Natural killer cell treated with Interleukin-12 subunit alpha and Interleukin-12 subunit beta and Interleukin-15 and Interleukin-18, amount 100 ng/mL, for 72 hours (primary cell): ENCODE data around the gene WNT7A. TPM values are rescaled to one million over a fixed set of nuclear protein-coding genes. Genes with fewer than 3 reads are reported as not detected.

Experiments used
- ATAC-seq, 2 donors: fragments of 150-1000 bp; cut with Tn5 transposase in 1 of 2; sonication (Bioruptor Pico), chemical (Tn5 transposase) in 1 of 2; 2 replicates each; pipeline ENCODE4 v1.10.0; 2021
- DNase-seq: peaks from one replicate; pipeline ENCODE4 v3.0.0; 2022; ENCODE audit warnings: low spot score
- H3K27ac Mint-ChIP-seq, 2 donors: 1 replicate in 1 of 2; 2 replicates in 1 of 2; pipeline ENCODE4 v1.8.0; 2022; ENCODE audit warnings: mixed read lengths in 2 of 2, mild to moderate bottlenecking in 1 of 2, moderate library complexity in 1 of 2
- H3K27me3 Mint-ChIP-seq, 2 donors: 1 replicate in 1 of 2; 2 replicates in 1 of 2; pipeline ENCODE4 v1.8.0; 2022; ENCODE audit warnings: mixed read lengths in 2 of 2
- H3K36me3 Mint-ChIP-seq: one replicate; pipeline ENCODE4 v1.8.0; 2022; ENCODE audit warnings: mixed read lengths
- H3K4me1 Mint-ChIP-seq, 2 donors: 1 replicate in 1 of 2; 2 replicates in 1 of 2; pipeline ENCODE4 v1.8.0; 2022; ENCODE audit warnings: low read depth in 2 of 2, mixed read lengths in 2 of 2, mild to moderate bottlenecking in 1 of 2
- H3K4me3 Mint-ChIP-seq: one replicate; pipeline ENCODE4 v1.8.0; 2022; ENCODE audit warnings: mixed read lengths
- H3K9me3 Mint-ChIP-seq: 2 replicates; pipeline ENCODE4 v1.8.0; 2022; ENCODE audit warnings: mixed read lengths
- total RNA-seq, 2 donors: library from RNA; stranded (reverse); gene quantifications; one replicate each; pipeline ENCODE4 v1.2.3, GENCODE V29; 2022

WNT7A gene
- total RNA-seq, 2 donors from 2014 or later = not detected

DNA sequence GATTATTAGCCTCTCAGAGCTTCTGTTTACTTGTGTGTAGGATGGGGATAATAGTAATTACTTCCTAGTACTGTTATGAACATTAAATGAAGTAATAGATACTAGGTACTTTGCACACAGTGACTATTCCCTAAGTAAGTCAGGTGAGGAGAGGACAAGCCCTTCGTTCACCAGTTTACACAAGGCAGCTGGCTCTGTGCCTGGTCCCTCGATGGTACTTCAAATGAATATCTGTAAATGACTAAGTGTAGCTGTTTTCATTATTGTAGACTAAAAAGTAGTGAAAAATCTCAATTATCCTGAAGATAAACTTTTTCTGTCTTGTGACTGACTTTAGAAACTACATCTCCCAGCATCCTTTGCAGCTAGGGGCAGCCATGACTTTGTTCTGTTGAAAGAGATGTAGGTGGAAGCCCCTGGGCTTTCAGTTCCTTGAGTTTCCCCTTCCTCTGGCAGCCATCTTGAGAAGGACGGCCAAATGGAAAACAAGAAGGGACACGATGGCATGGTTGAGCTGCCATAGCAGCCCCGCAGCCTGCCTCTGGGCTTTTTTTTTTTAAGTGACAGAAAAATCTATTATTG lies 11.7 kb upstream of the WNT7A start:
- Mint-ChIP-seq H3K4me1 (peaks cover 14 to 16% of the 10 kb centered on the region in 2 donors), H3K36me3 (no peaks in the 10 kb centered on the region), H3K27ac (no peak overlapping the region), H3K9me3 (no peaks in the 10 kb centered on the region), H3K4me3 (no peak overlapping the region), H3K27me3 (no peaks in the 10 kb centered on the region)
- ATAC-seq (no peak), DNase-seq (no peak)

- no peaks in the 10 kb centered on the region for H3K36me3 Mint-ChIP-seq
- DNase-seq = no peak
- no peak overlapping the region for H3K4me3 Mint-ChIP-seq
- H3K27ac Mint-ChIP-seq = peak overlapping the region; percentile 14 to 33
- peaks cover 11 to 13% of the 10 kb centered on the region in 2 donors for H3K4me1 Mint-ChIP-seq
- no peak for ATAC-seq
- no peaks in the 10 kb centered on the region for H3K9me3 Mint-ChIP-seq
- H3K27me3 Mint-ChIP-seq = no peaks in the 10 kb centered on the region
Measured at GRCh38 chr3:13891017-13891392, 11.1 kb upstream of the WNT7A start.

- Mint-ChIP-seq H3K4me3 (no peak overlapping the region), H3K27ac (peak overlapping the region; percentile 14 to 33), H3K9me3 (no peaks in the 10 kb centered on the region), H3K36me3 (no peaks in the 10 kb centered on the region), H3K4me1 (peaks cover 6 to 8% of the 10 kb centered on the region in 2 donors), H3K27me3 (no peaks in the 10 kb centered on the region)
- DNase-seq (no peak), ATAC-seq (no peak)
Measured at GRCh38 chr3:13890377-13891016, 10.6 kb upstream of the WNT7A start.

DNA sequence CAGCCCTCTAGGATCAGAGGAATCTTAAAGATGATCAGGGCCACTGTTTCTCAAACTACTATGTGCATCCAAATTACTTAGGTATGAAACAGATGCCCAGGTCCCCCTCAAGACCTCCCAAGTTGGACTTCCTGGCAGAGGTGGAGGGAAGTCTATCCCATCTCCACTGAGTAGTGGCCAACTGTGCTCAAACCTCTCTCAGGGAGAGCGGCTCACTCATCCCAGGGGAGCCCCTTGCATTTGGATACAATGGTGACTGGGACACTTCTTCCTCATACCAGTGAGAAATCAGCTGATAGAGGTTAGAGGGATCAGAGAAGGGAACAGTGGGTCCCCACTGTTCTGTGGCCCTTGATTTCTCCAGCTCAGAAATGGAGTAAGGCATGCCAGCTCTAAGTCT lies 8.7 kb upstream of the WNT7A start:
- Mint-ChIP-seq H3K36me3 (no peaks in the 10 kb centered on the region), H3K4me3 (no peak overlapping the region), H3K27me3 (peaks cover 10 to 15% of the 10 kb centered on the region in 2 donors), H3K4me1 (peaks cover 5 to 8% of the 10 kb centered on the region in 2 donors), H3K9me3 (no peaks in the 10 kb centered on the region), H3K27ac (no peak overlapping the region)
- no peak for DNase-seq
- no peak for ATAC-seq

GRCh38 chr3:13887495-13888300 lies 7.8 kb upstream of the WNT7A start:
- ATAC-seq (no peak), DNase-seq (no peak)
- no peak overlapping the region for H3K4me3 Mint-ChIP-seq
- no peaks in the 10 kb centered on the region for H3K36me3 Mint-ChIP-seq
- peaks cover 5 to 8% of the 10 kb centered on the region in 2 donors for H3K4me1 Mint-ChIP-seq
- H3K27me3 Mint-ChIP-seq = peaks cover 15 to 23% of the 10 kb centered on the region in 2 donors
- no peak overlapping the region for H3K27ac Mint-ChIP-seq
- no peaks in the 10 kb centered on the region for H3K9me3 Mint-ChIP-seq

DNA sequence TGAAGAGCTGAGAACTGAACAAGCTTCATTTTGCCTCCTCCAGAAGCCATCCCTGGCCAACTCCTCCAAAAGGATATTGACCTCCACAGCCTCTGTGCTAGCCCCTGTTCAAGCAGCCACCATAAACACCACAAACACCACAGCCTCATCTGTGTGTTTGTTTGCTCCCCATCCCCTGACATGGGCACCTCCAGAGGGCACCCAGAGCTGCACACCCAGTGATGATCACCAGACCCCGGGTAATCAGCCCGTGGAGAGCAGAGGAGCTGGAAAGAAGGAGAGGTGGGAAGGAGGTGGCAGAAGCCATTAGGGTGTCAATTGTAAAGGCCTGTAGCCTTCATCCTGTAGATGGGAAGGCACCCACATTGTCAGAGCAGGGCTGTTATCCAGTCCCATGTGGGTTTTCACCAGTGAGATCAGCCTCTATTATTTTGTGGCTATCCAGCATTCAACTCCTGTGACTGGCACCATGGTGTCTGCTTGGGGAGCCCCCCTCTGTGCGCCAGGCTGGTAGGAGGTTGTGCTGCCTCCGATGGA lies 6.8 kb upstream of the WNT7A start:
- H3K36me3 Mint-ChIP-seq = no peaks in the 10 kb centered on the region
- DNase-seq (peak; percentile 13), ATAC-seq (no peak)
- no peak overlapping the region for H3K4me3 Mint-ChIP-seq
- H3K27me3 Mint-ChIP-seq = peaks cover 23 to 33% of the 10 kb centered on the region in 2 donors
- H3K9me3 Mint-ChIP-seq = no peaks in the 10 kb centered on the region
- H3K4me1 Mint-ChIP-seq = peaks cover 5 to 8% of the 10 kb centered on the region in 2 donors
- no peak overlapping the region for H3K27ac Mint-ChIP-seq

GRCh38 chr3:13885704-13886010 lies 5.8 kb upstream of the WNT7A start:
- DNase-seq (peak; percentile 15), ATAC-seq (no peak)
- H3K9me3 Mint-ChIP-seq = no peaks in the 10 kb centered on the region
- H3K27me3 Mint-ChIP-seq = peaks cover 29 to 40% of the 10 kb centered on the region in 2 donors
- no peaks in the 10 kb centered on the region for H3K36me3 Mint-ChIP-seq
- no peak overlapping the region for H3K4me3 Mint-ChIP-seq
- H3K4me1 Mint-ChIP-seq = peaks cover 2% of the 10 kb centered on the region in 2 donors
- H3K27ac Mint-ChIP-seq = no peak overlapping the region

GRCh38 chr3:13884851-13885703 lies 5.2 kb upstream of the WNT7A start:
- Mint-ChIP-seq H3K27me3 (peaks cover 29 to 40% of the 10 kb centered on the region in 2 donors), H3K27ac (no peak overlapping the region), H3K4me1 (no peaks in the 10 kb centered on the region), H3K4me3 (no peak overlapping the region), H3K36me3 (no peaks in the 10 kb centered on the region), H3K9me3 (no peaks in the 10 kb centered on the region)
- DNase-seq = peak; percentile 54
- ATAC-seq = peak in 1 of 2 donors; percentile 32

GRCh38 chr3:13883681-13884080 lies 3.8 kb upstream of the WNT7A start:
- DNase-seq (no peak), ATAC-seq (no peak)
- no peak overlapping the region for H3K27ac Mint-ChIP-seq
- no peak overlapping the region for H3K4me3 Mint-ChIP-seq
- H3K4me1 Mint-ChIP-seq = no peaks in the 10 kb centered on the region
- H3K9me3 Mint-ChIP-seq = no peaks in the 10 kb centered on the region
- no peaks in the 10 kb centered on the region for H3K36me3 Mint-ChIP-seq
- H3K27me3 Mint-ChIP-seq = peaks cover 29 to 40% of the 10 kb centered on the region in 2 donors

GRCh38 chr3:13882876-13883275 lies 3.0 kb upstream of the WNT7A start:
- Mint-ChIP-seq H3K4me1 (peaks cover 0 to 3% of the 10 kb centered on the region in 2 donors), H3K27ac (no peak overlapping the region), H3K9me3 (no peaks in the 10 kb centered on the region), H3K4me3 (no peak overlapping the region), H3K36me3 (no peaks in the 10 kb centered on the region), H3K27me3 (peaks cover 32 to 46% of the 10 kb centered on the region in 2 donors)
- DNase-seq = no peak
- no peak for ATAC-seq

DNA sequence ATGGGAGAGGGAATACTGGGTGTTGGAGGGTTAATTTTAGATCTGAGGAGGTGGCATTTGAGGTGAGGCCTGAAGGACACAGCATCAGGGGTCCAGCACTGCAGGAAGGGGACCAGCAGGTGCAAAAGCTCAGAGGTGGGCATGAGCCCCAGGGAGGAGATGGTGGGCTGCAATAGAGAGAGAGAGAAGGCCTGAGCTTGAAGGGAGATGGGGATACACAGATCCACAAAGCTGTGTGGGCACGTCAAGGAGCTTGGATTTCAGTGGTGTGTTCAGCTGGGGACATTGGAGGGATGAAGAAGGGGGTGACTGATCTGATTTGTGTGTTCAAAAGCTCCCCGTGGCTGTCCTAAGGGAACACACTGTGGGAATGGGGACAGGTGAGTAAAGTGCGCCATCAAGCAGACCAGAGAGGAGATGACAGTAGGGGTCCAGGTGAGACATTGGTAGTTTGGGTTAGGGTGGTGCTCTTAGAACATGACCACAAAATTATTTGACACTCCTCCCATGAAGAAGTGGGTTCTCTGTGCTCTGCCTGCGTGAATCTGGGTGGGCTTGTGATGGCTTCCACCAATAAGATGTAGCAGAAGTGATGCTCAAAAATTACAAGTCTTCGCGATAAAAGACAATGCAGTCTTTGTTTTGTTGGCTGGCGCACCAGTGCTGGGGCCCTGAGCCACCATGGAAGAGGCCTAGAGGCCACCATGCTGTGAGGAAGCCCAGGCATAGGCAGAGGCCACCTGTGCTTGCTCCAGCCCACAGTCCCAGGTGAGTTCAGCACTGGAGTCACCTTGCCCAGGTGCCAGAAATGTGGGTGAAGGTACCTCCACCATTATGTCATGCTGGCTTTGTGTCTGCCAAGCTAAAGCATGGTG lies 1.9 kb upstream of the WNT7A start:
- H3K27me3 Mint-ChIP-seq = peaks cover 41 to 57% of the 10 kb centered on the region in 2 donors
- DNase-seq = peak; percentile 22

GRCh38 chr3:13880811-13881156 lies 913 bp upstream of the WNT7A start:
- Mint-ChIP-seq H3K9me3 (no peaks in the 10 kb centered on the region), H3K4me3 (no peak overlapping the region), H3K36me3 (no peaks in the 10 kb centered on the region), H3K4me1 (peaks cover 0 to 3% of the 10 kb centered on the region in 2 donors), H3K27ac (no peak overlapping the region), H3K27me3 (peaks cover 49 to 67% of the 10 kb centered on the region in 2 donors)
- ATAC-seq = no peak
- no peak for DNase-seq

More for the DNA sequence above, 1.9 kb upstream of the WNT7A start:
- Mint-ChIP-seq H3K4me3 (no peak overlapping the region), H3K36me3 (no peaks in the 10 kb centered on the region), H3K27ac (no peak overlapping the region), H3K4me1 (peaks cover 0 to 3% of the 10 kb centered on the region in 2 donors), H3K9me3 (no peaks in the 10 kb centered on the region)
- ATAC-seq = no peak
